ENCODE measurements around the gene RRP1B. TPM values are rescaled to one million over a fixed set of nuclear protein-coding genes. Genes with fewer than 3 reads are reported as not detected.
"Not testable (repeated sequence)": the region's sequence is repeated elsewhere in the genome, so short reads cannot be mapped to it uniquely, and the experiment has no call there.

RRP1B gene
- total RNA-seq, 1 donor from 2014 or later = 24.0 TPM

GRCh38 chr21:43643193-43643592 is 16.2 kb upstream of the RRP1B start:
- no peak for DNase-seq

GRCh38 chr21:43644071-43644470 is 15.3 kb upstream of the RRP1B start:
- no peak for DNase-seq

- peak; percentile 51 for DNase-seq
Measured at GRCh38 chr21:43644609-43645008, 14.8 kb upstream of the RRP1B start.

- no peak for DNase-seq
Measured at GRCh38 chr21:43645136-43645891, 14.0 kb upstream of the RRP1B start.

GRCh38 chr21:43645976-43646375 is 13.4 kb upstream of the RRP1B start:
- DNase-seq = no peak

GRCh38 chr21:43646550-43647260 is 12.7 kb upstream of the RRP1B start:
- DNase-seq = peak; percentile 76

GRCh38 chr21:43648171-43648570 is 11.2 kb upstream of the RRP1B start:
- no peak for DNase-seq

- not testable (repeated sequence) for DNase-seq
Measured at GRCh38 chr21:43651926-43652325, 7.4 kb upstream of the RRP1B start.

- DNase-seq = no peak
Measured at GRCh38 chr21:43652616-43653015, 6.7 kb upstream of the RRP1B start.

- no peak for DNase-seq
Measured at GRCh38 chr21:43653626-43654025, 5.7 kb upstream of the RRP1B start.

GRCh38 chr21:43654806-43655489 is 4.4 kb upstream of the RRP1B start:
- no peak for DNase-seq

GRCh38 chr21:43657355-43658087 is 1.8 kb upstream of the RRP1B start:
- DNase-seq = no peak

GRCh38 chr21:43658088-43658741 is 1.1 kb upstream of the RRP1B start:
- DNase-seq = no peak

GRCh38 chr21:43658769-43659135 is 608 bp upstream of the RRP1B start:
- DNase-seq = no peak

- no peak for DNase-seq
Measured at GRCh38 chr21:43662286-43662685, 2.9 kb downstream of the RRP1B start.

- no peak for DNase-seq
Measured at GRCh38 chr21:43663033-43663432, 3.7 kb downstream of the RRP1B start.

GRCh38 chr21:43664358-43664757 is 5.0 kb downstream of the RRP1B start:
- no peak for DNase-seq

- no peak for DNase-seq
Measured at GRCh38 chr21:43665879-43666278, 6.5 kb downstream of the RRP1B start.

GRCh38 chr21:43667191-43667904 is 8.0 kb downstream of the RRP1B start:
- DNase-seq = no peak

GRCh38 chr21:43669828-43670605 is 10.7 kb downstream of the RRP1B start:
- DNase-seq = no peak

GRCh38 chr21:43675871-43676270 is 16.5 kb downstream of the RRP1B start:
- DNase-seq = no peak
